GM15510 (cell line): Measurements from ENCODE around the gene ACTR2.

Source experiments
- POLR2A ChIP-seq: IDR thresholded peaks from 3 replicates; pipeline ENCODE4 v1.6.1; 2011; ENCODE audit warnings: borderline replicate concordance; ENCODE audit not compliant: insufficient read length; ENCODE audit errors: extremely low read depth

The ACTR2 gene

GRCh38 chr2:65264821-65265670 is 37.4 kb downstream of the ACTR2 start:
- no peak for TF ChIP-seq POLR2A

GRCh38 chr2:65265671-65266045 is 38.0 kb downstream of the ACTR2 start:
- no peak for TF ChIP-seq POLR2A

DNA sequence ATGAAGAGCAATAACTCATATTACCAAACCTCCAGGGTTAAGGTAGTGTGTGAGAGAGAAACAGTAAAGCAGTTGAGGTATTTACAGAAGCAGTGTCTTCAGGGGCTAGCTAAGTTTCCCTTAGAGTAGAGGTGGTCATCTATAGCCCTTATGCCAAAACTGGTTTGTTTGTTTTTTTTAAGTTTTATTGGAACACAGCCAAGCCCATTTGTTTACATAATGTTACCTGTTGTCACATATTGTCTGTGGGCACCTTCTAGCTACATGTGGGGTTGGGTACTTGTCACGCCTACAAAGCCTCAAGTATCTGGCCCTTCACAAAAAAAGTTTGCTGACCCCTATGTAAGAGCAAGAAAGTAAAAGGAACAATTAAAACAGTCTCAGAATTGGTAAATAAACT is 39.4 kb downstream of the ACTR2 start:
- TF ChIP-seq POLR2A: no peak

GRCh38 chr2:65268957-65269356 is 41.3 kb downstream of the ACTR2 start:
- TF ChIP-seq POLR2A: no peak

- no peak for TF ChIP-seq POLR2A
Measured at GRCh38 chr2:65273344-65273743, 45.7 kb downstream of the ACTR2 start.

DNA sequence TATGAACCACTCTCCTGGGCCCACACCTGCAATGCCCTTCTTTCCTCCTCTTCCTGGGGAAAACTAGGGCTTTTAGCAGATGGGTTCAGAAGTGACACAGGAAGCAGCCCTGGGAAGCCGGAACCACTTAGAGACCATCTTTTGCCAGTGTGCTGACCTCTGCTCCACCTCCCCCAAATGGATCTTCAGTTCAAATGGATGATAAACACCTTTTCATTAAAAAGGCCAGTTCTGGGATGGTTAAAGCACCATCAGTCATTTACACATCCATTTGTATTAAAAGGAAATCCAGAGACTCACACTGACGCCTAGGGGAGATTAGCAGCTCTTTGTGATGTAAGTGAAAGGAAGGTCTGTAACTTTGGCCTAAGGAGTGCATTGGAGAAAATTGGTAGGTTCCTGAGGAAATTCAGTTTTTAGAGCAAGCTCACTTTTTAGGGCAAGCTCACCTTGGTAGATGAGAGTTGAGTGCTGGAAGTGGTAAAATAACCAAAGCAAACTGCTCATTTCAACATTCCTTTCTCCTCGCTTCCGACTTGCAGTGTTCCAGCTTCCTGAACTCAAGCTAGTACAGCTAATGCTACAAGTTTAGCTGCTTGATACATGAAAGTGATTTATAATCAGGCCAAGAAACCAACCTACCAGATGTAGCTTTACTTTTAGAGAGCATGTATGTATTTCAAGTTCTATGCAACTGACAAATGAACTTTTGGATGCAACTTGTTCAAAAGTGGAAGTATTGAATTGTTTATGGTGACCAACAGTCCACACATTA is 47.7 kb downstream of the ACTR2 start:
- no peak for TF ChIP-seq POLR2A

DNA sequence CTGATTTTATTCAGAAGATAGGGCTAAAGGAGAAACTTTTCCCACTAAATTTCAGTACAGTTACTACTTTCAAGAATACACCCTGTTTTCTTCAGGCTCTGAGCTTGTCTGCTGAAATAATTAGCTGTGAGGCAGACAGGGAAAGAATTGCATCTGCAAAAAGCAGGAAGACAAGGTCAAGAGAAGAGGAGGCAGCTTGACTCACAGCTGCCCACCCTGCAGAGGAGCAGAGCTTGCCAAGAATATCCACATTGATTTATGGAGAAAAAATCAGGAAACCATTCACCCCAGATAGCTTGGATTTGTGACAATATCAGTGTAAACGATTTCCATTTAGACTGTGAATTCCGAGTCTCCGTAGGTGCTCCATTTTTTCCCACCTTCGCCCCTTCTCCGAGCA is 49.0 kb downstream of the ACTR2 start:
- no peak for TF ChIP-seq POLR2A

GRCh38 chr2:65277118-65277517 is 49.5 kb downstream of the ACTR2 start:
- no peak for TF ChIP-seq POLR2A

- TF ChIP-seq POLR2A: no peak
Measured at GRCh38 chr2:65277791-65278483, 50.3 kb downstream of the ACTR2 start.

DNA sequence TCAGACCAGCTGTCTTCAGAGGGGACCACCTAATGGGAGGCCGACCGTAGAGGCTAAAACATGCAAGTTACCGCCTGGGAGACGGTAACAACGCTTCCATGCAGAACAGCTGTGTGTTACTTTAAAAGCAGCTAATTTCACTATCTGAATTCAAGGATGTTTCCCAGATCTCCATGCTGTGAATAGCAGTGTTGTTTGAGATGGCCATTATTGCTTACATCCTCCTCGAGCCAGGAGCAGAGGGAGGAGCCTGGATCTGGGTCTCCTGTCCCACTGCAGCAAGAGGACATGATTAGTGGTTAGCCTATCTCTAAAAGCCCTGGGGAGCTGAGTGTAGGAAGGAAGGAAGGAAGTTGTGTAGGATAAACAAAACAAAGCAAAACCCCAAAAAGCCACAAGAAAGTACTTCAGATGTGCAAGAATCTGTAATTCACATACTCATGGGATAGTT is 50.9 kb downstream of the ACTR2 start:
- TF ChIP-seq POLR2A: no peak

GRCh38 chr2:65279756-65280155 is 52.1 kb downstream of the ACTR2 start:
- TF ChIP-seq POLR2A: no peak

- no peak for TF ChIP-seq POLR2A
Measured at GRCh38 chr2:65281627-65282351, 54.2 kb downstream of the ACTR2 start.

DNA sequence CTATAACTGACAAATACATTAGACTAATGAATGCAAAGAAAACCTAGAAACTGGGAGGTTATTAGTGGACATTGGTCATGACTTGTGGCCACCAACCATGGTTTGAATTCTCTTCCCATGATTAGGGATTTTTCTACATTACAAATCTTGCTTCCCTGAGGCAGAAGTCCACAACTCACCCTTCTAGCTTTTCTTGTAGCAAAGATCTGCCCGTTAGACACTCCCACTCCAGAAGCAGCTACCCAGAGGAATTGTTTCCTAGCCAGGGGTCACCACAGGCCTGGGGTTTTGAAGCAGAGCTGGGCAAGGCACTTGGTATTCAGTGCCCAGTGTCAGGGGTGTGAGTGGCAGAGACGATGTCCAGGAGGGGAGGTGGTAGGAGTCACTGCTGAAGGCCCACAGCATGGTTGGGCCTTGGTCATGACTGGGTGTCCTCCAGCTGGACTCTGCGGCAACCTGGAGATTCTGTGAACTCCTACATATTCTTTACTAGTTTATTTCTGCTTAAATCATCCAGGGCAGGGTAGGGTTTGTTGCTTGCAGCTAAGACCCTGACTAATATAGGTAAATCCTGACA is 54.9 kb downstream of the ACTR2 start:
- no peak for TF ChIP-seq POLR2A

- TF ChIP-seq POLR2A: no peak
Measured at GRCh38 chr2:65287364-65287763, 59.7 kb downstream of the ACTR2 start.
